GM12873 (cell line): ENCODE data around the gene MRPS11.

Experiments used
- TF ChIP-seq, protein P1 (sequence below): IDR thresholded peaks from 2 replicates; pipeline ENCODE4 v1.5.1; 2012; ENCODE audit warnings: low read depth, mild to moderate bottlenecking, moderate library complexity, low read length, control low read depth; ENCODE audit not compliant: insufficient read depth; ENCODE audit errors: missing control alignments

The MRPS11 gene

DNA sequence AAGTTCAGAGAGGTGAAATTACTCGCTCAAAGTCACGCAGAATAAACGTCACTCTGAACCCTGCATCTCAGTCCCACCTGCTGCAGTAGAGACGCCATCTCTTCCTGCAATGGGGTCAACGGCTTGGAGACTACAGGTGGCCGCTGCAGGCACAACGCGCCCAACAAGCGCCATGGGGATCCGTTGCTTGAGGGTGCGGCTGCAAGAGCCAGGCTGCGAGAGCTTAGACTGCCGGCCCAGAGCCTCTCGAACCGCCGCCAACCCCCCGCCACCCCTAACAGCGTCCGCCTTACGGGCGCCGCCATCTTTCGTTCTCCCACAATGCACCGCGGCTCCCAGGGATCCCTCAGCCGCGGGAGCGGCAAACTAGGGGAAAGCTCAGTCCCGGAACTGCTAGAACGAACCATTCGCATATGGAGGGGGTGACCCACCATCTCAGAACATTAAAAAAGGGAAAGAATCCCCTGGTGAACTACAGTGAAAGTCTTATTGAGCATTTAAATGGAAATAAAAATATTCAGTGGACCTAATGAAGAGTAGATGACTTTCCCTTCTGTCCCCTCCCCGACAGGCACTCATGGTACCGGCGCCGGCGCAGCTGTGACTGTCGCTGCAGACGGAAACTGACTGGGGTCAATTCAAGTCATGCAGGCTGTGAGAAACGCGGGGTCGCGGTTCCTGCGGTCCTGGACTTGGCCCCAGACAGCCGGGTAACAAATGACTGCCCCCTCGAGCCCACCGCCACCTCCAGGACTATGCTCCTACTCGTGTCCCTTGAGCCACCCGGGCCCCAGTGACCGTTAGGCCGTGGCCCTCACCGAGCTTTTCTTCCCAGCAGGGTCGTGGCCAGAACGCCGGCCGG lies at the start of gene MRPS11, which contains the start of gene MRPL46:
Gene MRPS11, plus strand, starts transcription at position 636 of the 862 bp plus-strand sequence. Its CDS starts 10 bp downstream, at position 646.
Gene MRPL46, minus strand, starts transcription at position 316 of the 862 bp plus-strand sequence. Its CDS starts 11 bp downstream, at position 305.
- TF ChIP-seq, protein P1, sequence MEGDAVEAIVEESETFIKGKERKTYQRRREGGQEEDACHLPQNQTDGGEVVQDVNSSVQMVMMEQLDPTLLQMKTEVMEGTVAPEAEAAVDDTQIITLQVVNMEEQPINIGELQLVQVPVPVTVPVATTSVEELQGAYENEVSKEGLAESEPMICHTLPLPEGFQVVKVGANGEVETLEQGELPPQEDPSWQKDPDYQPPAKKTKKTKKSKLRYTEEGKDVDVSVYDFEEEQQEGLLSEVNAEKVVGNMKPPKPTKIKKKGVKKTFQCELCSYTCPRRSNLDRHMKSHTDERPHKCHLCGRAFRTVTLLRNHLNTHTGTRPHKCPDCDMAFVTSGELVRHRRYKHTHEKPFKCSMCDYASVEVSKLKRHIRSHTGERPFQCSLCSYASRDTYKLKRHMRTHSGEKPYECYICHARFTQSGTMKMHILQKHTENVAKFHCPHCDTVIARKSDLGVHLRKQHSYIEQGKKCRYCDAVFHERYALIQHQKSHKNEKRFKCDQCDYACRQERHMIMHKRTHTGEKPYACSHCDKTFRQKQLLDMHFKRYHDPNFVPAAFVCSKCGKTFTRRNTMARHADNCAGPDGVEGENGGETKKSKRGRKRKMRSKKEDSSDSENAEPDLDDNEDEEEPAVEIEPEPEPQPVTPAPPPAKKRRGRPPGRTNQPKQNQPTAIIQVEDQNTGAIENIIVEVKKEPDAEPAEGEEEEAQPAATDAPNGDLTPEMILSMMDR, result no peak

DNA sequence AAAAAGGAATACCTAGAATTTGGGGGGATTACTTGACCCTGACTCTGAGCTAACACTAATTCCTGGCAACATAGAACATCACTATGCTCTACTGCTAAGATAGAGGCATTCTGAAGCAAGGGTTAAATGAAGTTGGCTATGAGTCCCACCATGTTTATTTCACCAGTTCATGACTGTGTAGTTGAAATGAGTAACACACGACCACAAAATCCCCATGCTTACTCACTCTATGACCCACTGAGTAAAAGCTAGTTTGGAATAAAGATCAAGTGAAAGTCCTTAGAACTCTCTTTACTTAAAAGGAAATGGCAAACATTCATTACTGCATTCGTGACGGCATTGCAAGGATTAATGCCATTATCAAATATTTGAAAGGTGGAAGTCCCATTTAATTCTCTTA lies 47.7 kb upstream of the MRPS11 start:
- TF ChIP-seq, protein P1, result no peak

DNA sequence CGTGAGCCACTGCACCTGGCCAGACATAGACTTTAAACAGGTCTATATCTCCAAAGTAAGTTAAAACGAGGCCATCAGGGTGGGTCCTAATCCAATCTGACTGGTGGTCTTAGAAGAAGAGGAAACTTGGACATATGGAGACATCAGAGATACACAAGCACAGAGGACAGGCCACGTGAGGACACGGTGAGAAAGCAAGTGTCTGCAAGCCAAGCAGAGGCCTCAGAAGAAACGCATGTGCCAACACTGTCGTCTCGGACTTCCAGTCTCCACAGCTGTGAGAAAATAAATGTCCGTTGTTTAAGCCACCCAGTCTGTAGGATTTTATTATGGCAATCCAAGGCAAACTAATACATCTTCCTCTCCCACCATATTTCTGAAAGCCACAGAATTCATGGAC lies 44.2 kb upstream of the MRPS11 start:
- TF ChIP-seq, protein P1, result no peak

DNA sequence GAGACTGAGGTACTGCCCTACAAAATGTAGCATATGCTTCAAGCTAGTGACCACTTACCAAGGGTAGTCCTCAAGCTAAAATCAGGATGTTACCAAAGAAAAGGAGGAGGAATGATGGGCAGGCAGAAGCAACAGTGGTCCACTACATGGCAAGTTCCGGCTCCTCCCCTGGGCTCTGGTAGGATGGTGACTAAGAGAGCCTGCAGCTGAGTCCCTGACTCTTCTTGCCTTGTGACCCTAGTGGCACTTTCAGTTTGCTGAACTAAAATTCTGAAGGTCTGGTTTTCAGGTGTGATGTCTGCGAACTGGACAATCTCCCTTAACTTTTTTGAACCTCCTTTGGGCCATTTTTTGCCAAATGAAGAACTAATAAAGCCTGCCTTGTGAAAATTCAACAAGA lies 41.2 kb upstream of the MRPS11 start:
- TF ChIP-seq, protein P1, result no peak

DNA sequence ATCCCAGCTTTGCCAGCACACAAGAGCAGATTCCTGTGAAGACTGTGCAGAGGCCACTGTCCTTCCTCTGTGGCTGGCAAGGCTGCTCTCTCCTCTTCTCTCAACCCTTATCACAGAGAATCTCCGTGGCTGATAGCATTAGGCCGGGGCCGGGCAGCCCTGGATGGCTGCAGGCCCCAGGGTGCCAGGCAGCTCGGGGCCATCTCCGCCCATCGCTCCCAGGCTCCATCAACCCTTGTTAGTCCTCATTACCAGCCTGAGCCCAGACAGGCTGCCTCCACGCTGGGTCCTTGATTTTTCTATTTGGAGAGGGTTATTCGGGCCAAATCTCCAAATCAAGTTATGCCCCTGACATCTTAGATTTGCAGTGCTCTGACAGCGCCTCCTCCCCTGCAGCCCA lies 39.5 kb upstream of the MRPS11 start:
- TF ChIP-seq, protein P1, result no peak

DNA sequence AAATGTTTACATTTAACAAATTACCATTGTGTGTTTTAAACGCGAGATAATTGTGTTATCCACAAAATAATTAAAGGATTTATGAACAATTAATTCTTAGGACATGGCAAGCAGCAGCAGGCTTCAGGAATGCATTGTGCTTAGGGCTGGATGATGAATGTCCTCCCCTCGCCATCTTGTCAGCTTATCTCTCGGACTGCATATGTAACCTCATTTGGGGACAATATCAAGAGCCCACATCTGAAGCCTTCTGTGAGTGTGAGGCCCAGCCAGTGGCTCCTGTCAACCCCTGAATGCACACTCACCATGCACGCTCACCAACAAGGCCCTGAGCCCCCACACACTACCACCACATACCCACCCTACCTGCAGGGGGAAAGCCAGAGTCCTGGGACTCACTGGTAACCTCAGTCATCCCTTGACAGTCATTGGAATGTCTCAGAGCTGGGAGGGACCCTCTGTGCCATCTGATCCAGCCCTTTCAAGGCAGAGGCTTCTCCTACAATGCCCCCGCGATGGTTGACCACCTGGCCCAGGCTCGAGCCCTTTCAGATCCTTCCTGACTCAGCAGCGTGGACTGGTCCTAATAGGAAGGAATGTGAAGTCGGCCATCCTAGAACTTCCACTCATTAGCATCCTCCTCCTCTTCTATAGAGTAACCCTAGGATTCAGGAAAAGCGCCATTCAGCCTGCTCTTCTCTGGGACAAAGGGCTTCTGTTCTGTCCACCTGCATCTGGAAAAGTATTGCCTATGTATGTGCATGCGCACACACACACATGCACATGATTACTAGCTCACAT lies 38.5 kb upstream of the MRPS11 start:
- TF ChIP-seq, protein P1, result no peak

DNA sequence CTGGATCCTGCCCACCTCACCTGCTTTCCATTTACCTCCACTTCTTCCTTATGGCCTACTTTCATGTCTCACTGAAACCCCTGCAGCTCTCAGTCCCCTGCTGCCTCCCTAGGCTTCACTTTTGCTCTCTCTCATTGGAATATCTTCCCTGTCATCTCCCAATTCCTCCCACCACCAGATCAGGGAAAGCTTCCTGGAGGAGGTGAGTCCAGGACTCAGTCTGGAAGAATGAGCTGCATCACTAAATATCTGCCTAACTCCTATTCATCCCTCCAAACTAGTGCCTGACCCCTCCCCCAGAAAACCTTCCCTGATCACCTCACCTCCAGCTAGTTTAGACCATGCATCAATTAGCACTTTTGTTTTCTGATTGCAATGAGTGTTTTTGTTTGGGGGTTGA lies 37.5 kb upstream of the MRPS11 start:
- TF ChIP-seq, protein P1, result no peak
